GM12891 (cell line): ENCODE results near the gene DSC2.

Experiments used
- PAX5 ChIP-seq: IDR thresholded peaks from 2 replicates; pipeline ENCODE4 v1.6.1; 2011; ENCODE audit warnings: low read length, moderate library complexity, mild to moderate bottlenecking; ENCODE audit not compliant: insufficient read depth, severe bottlenecking
- POLR2A ChIP-seq: IDR thresholded peaks from 2 replicates; pipeline ENCODE4 v1.6.1; 2011; ENCODE audit warnings: low read depth, low read length, control low read depth
- POLR2AphosphoS5 ChIP-seq: IDR thresholded peaks from 2 replicates; pipeline ENCODE4 v1.6.1; 2011; ENCODE audit warnings: low read depth, low read length, control low read depth
- POU2F2 ChIP-seq: IDR thresholded peaks from 2 replicates; pipeline ENCODE4 v1.6.1; 2011; ENCODE audit warnings: low read depth, mild to moderate bottlenecking, control low read depth, low read length, moderate library complexity
- SPI1 ChIP-seq: IDR thresholded peaks from 2 replicates; pipeline ENCODE4 v1.6.1; 2011; ENCODE audit warnings: low read depth, low read length, control low read depth
- TAF1 ChIP-seq: IDR thresholded peaks from 2 replicates; pipeline ENCODE4 v1.6.1; 2011; ENCODE audit warnings: low read depth, low read length, control low read depth

DNA sequence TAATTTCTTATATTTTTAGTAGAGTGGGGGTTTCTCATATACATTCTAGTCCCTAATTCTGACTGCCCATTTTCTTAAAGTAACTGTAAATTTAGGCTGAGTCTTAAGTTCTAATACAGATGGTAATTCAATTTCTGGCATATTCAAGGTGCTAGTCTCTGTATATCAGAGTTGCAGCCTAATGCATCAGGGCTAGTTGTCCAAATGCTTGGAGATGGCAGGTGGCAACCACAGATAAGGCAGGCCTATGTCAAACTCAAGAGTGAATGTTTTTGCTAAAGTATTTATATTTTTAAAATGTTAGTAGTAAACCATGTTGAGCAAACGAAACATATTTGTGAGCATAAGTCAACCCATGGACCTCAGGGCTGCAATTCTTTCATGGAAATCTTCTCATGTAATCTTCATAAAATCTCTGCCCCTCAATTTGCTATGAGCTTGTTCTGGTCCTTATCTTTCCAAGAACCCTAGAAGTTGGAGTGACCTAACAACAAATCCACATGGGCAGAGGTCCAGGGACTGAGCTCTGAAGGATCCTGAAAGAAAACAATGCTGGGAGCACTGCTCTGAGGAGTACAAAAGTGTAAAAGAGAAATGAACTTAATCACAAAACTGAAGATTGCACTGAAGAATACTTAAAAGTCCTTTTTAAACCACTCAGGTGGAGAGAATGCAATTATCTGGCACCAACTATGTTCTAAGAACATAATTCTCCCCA, 27.3 kb upstream of the DSC2 start:
- TF ChIP-seq TAF1 (no peak), POLR2A (no peak), POLR2AphosphoS5 (no peak), SPI1 (no peak), PAX5 (no peak), POU2F2 (no peak)
